Measurements from ENCODE around the gene EXOSC5. TPM values are rescaled to one million over a fixed set of nuclear protein-coding genes. Genes with fewer than 3 reads are reported as not detected.

EXOSC5 gene
- polyA plus RNA-seq (2012; ENCODE audit: low read depth, missing spikeins): 95.3 TPM

GRCh38 chr19:41397086-41398049, at the start of gene EXOSC5, which contains the start of gene BCKDHA:
Gene EXOSC5 (minus strand): TSS chr19:41397359. CDS start chr19:41397328, 31 bp downstream.
Gene BCKDHA (plus strand): TSS chr19:41397818. CDS start chr19:41397828, 10 bp downstream.
- DNase-seq (ENCODE audit: insufficient read length, low spot score) (peak; percentile 92), FAIRE-seq (peak; percentile 99)
- peak; percentile 55; the same call in 1 of the 2 replicates for TF ChIP-seq POU2F2 (IDR thresholded peaks at IDR 0.05; ENCODE audit: low read depth, low read length)
- TF ChIP-seq SPI1 (IDR thresholded peaks at IDR 0.05; ENCODE audit: low read depth, low read length): peak; percentile 64
- peak; percentile 81 for TF ChIP-seq POLR2A (IDR thresholded peaks at IDR 0.05; ENCODE audit: low read depth, low read length)
- peak; percentile 62 for TF ChIP-seq POLR2AphosphoS5 (IDR thresholded peaks at IDR 0.05; ENCODE audit: low read depth, low read length)
- peak; percentile 87 for TF ChIP-seq TAF1 (IDR thresholded peaks at IDR 0.05; ENCODE audit: low read depth, low read length)
- TF ChIP-seq PAX5 (IDR thresholded peaks at IDR 0.05; ENCODE audit: insufficient read depth, low read length, severe bottlenecking): no peak

GRCh38 chr19:41445575-41445974, 48.4 kb upstream of the EXOSC5 start:
- DNase-seq (ENCODE audit: insufficient read length, low spot score): no peak
- FAIRE-seq: no peak
- TF ChIP-seq TAF1 (IDR thresholded peaks at IDR 0.05; ENCODE audit: low read depth, low read length): no peak
- TF ChIP-seq POLR2A (IDR thresholded peaks at IDR 0.05; ENCODE audit: low read depth, low read length): no peak
- TF ChIP-seq POU2F2 (IDR thresholded peaks at IDR 0.05; ENCODE audit: low read depth, low read length): no peak

GRCh38 chr19:41443813-41444455, 46.8 kb upstream of the EXOSC5 start:
- no peak for DNase-seq (ENCODE audit: insufficient read length, low spot score)
- TF ChIP-seq SPI1 (IDR thresholded peaks at IDR 0.05; ENCODE audit: low read depth, low read length): no peak
- no peak for FAIRE-seq

GRCh38 chr19:41442473-41443355, 45.6 kb upstream of the EXOSC5 start, which contains the start of gene ERICH4:
Gene ERICH4 (plus strand): TSS chr19:41443156. CDS start chr19:41443170, 14 bp downstream.
- TF ChIP-seq SPI1 (IDR thresholded peaks at IDR 0.05; ENCODE audit: low read depth, low read length): no peak
- TF ChIP-seq TAF1 (IDR thresholded peaks at IDR 0.05; ENCODE audit: low read depth, low read length): no peak
- no peak for TF ChIP-seq PAX5 (IDR thresholded peaks at IDR 0.05; ENCODE audit: insufficient read depth, low read length, severe bottlenecking)
- DNase-seq (ENCODE audit: insufficient read length, low spot score) (no peak), FAIRE-seq (no peak)

- no peak for FAIRE-seq
- TF ChIP-seq POLR2A (IDR thresholded peaks at IDR 0.05; ENCODE audit: low read depth, low read length) (no peak), SPI1 (IDR thresholded peaks at IDR 0.05; ENCODE audit: low read depth, low read length) (no peak), POLR2AphosphoS5 (IDR thresholded peaks at IDR 0.05; ENCODE audit: low read depth, low read length) (no peak), PAX5 (IDR thresholded peaks at IDR 0.05; ENCODE audit: insufficient read depth, low read length, severe bottlenecking) (no peak), TAF1 (IDR thresholded peaks at IDR 0.05; ENCODE audit: low read depth, low read length) (no peak), POU2F2 (IDR thresholded peaks at IDR 0.05; ENCODE audit: low read depth, low read length) (no peak)
- no peak for DNase-seq (ENCODE audit: insufficient read length, low spot score)
Measured at GRCh38 chr19:41441321-41441945, 44.3 kb upstream of the EXOSC5 start.

GRCh38 chr19:41439441-41440222, 42.5 kb upstream of the EXOSC5 start, which contains the start of gene DMAC2:
Gene DMAC2 (minus strand): TSS chr19:41439912. CDS start chr19:41439899, 13 bp downstream.
- FAIRE-seq: peak; percentile 98

GRCh38 chr19:41437944-41438574, 40.9 kb upstream of the EXOSC5 start:
- FAIRE-seq (no peak), DNase-seq (ENCODE audit: insufficient read length, low spot score) (no peak)
- TF ChIP-seq POLR2A (IDR thresholded peaks at IDR 0.05; ENCODE audit: low read depth, low read length) (no peak), POLR2AphosphoS5 (IDR thresholded peaks at IDR 0.05; ENCODE audit: low read depth, low read length) (no peak), SPI1 (IDR thresholded peaks at IDR 0.05; ENCODE audit: low read depth, low read length) (no peak), TAF1 (IDR thresholded peaks at IDR 0.05; ENCODE audit: low read depth, low read length) (no peak), POU2F2 (IDR thresholded peaks at IDR 0.05; ENCODE audit: low read depth, low read length) (no peak)

More at GRCh38 chr19:41439441-41440222, 42.5 kb upstream of the EXOSC5 start, which contains the start of gene DMAC2:
- TF ChIP-seq POLR2AphosphoS5 (IDR thresholded peaks at IDR 0.05; ENCODE audit: low read depth, low read length): peak; percentile 81
- TF ChIP-seq POLR2A (IDR thresholded peaks at IDR 0.05; ENCODE audit: low read depth, low read length): peak; percentile 82
- peak; percentile 87 for TF ChIP-seq TAF1 (IDR thresholded peaks at IDR 0.05; ENCODE audit: low read depth, low read length)
- TF ChIP-seq PAX5 (IDR thresholded peaks at IDR 0.05; ENCODE audit: insufficient read depth, low read length, severe bottlenecking): peak; percentile 5
- TF ChIP-seq SPI1 (IDR thresholded peaks at IDR 0.05; ENCODE audit: low read depth, low read length): no peak
- peak; percentile 84 for DNase-seq (ENCODE audit: insufficient read length, low spot score)

GRCh38 chr19:41436674-41436951, 39.5 kb upstream of the EXOSC5 start:
- TF ChIP-seq PAX5 (IDR thresholded peaks at IDR 0.05; ENCODE audit: insufficient read depth, low read length, severe bottlenecking) (no peak), POU2F2 (IDR thresholded peaks at IDR 0.05; ENCODE audit: low read depth, low read length) (no peak), TAF1 (IDR thresholded peaks at IDR 0.05; ENCODE audit: low read depth, low read length) (no peak), SPI1 (IDR thresholded peaks at IDR 0.05; ENCODE audit: low read depth, low read length) (no peak), POLR2AphosphoS5 (IDR thresholded peaks at IDR 0.05; ENCODE audit: low read depth, low read length) (no peak), POLR2A (IDR thresholded peaks at IDR 0.05; ENCODE audit: low read depth, low read length) (no peak)
- DNase-seq (ENCODE audit: insufficient read length, low spot score) (no peak), FAIRE-seq (no peak)

Data from GM12891 (cell line).